A549 (cell line): ENCODE data around the gene TPRG1L.

Source experiments
- CBX8 ChIP-seq: fragments of 200-600 bp; sonication (generic); IDR thresholded peaks from 2 replicates; pipeline ENCODE4 v1.6.1; 2016
- CEBPB ChIP-seq, 2 experiments: fragments of >200 bp in 1 of 2; sonication (Bioruptor Twin) in 1 of 2; formaldehyde crosslinking in 1 of 2; IDR thresholded peaks; 2 replicates each; pipeline ENCODE4 v1.6.1; 2012 to 2016
- CHD2 ChIP-seq: fragments of 150-350 bp; IDR thresholded peaks from 2 replicates; pipeline ENCODE4 v1.6.1; 2014; ENCODE audit warnings: low read length; ENCODE audit not compliant: partially characterized antibody
- CTCF ChIP-seq: fragments of >200 bp; sonication (Bioruptor Twin); formaldehyde crosslinking; IDR thresholded peaks from 3 replicates; pipeline ENCODE4 v1.5.1; 2016
- MAX ChIP-seq: IDR thresholded peaks from 2 replicates; pipeline ENCODE4 v1.6.1; 2012
- POLR2A ChIP-seq: IDR thresholded peaks from 2 replicates; pipeline ENCODE4 v1.6.1; 2012; ENCODE audit warnings: mild to moderate bottlenecking, low read length
- POLR2AphosphoS2 ChIP-seq: conservative IDR thresholded peaks from 2 replicates; pipeline ENCODE4 v1.6.1; 2012; ENCODE audit warnings: low read length, improper control_type of control experiment, inconsistent platforms
- SMC3 ChIP-seq: fragments of >200 bp; sonication (Bioruptor Twin); formaldehyde crosslinking; IDR thresholded peaks from 3 replicates; pipeline ENCODE4 v1.6.1; 2018; ENCODE audit warnings: inconsistent platforms
- SREBF2 ChIP-seq: fragments of 450-650 bp; IDR thresholded peaks from 2 replicates; pipeline ENCODE4 v1.6.1; 2014; ENCODE audit warnings: mild to moderate bottlenecking, moderate library complexity
- ZC3H11A ChIP-seq: fragments of 450-650 bp; IDR thresholded peaks from 2 replicates; pipeline ENCODE4 v1.6.1; 2014; ENCODE audit warnings: antibody characterized with exemption, mild to moderate bottlenecking

GRCh38 chr1:3677484-3677883 is 52.7 kb downstream of the TPRG1L start:
- no peak for TF ChIP-seq CHD2
- no peak for TF ChIP-seq CTCF
- TF ChIP-seq POLR2AphosphoS2, result no peak
- no peak for TF ChIP-seq MAX
- no peak for TF ChIP-seq SREBF2
- no peak for TF ChIP-seq POLR2A
- no peak for TF ChIP-seq CEBPB (IDR thresholded peaks at IDR 0.05)
- no peak for TF ChIP-seq ZC3H11A
- no peak for TF ChIP-seq CBX8
- TF ChIP-seq SMC3, result no peak
